Measurements from ENCODE around the gene UQCR11.
A peak's percentile ranks its signal among the peaks of the same experiment; 100 is the strongest.
"Not testable (repeated sequence)": the region's sequence is repeated elsewhere in the genome, so short reads cannot be mapped to it uniquely, and the experiment has no call there.

The UQCR11 gene

GRCh38 chr19:1644070-1644469 is 38.8 kb upstream of the UQCR11 start:
- H3K27ac ChIP-seq: 0 out of 2 replicates have a peak overlapping the region, but pooled peaks have one; percentile 31
- TF ChIP-seq POLR2AphosphoS5 (IDR thresholded peaks at IDR 0.05; ENCODE audit: borderline replicate concordance, low read depth, low read length): no peak
- TF ChIP-seq EZH2 (IDR thresholded peaks at IDR 0.05): no peak
- no peak for TF ChIP-seq FOXP2 (optimal IDR thresholded peaks at IDR 0.05; ENCODE audit: control extremely low read depth, extremely low read length, insufficient read depth)
- H3K4me3 ChIP-seq: no peak overlapping the region
- H3K36me3 ChIP-seq (ENCODE audit: insufficient read depth, low read length): peaks cover 99% of the 10 kb centered on the region
- no peak overlapping the region for H3K9ac ChIP-seq (ENCODE audit: insufficient read length)
- DNase-seq (ENCODE audit: low read depth, low spot score): no peak
- H3K9me3 ChIP-seq (ENCODE audit: low read depth, low read length): no peaks in the 10 kb centered on the region

- H3K9ac ChIP-seq (ENCODE audit: insufficient read length); DNase-seq (ENCODE audit: low read depth, low spot score): not testable (repeated sequence)
- peaks cover 99% of the 10 kb centered on the region for H3K36me3 ChIP-seq (ENCODE audit: insufficient read depth, low read length)
Observed at GRCh38 chr19:1640893-1641448, 35.7 kb upstream of the UQCR11 start.

GRCh38 chr19:1636325-1637236 is 31.3 kb upstream of the UQCR11 start:
- Histone ChIP-seq H3K9me3 (ENCODE audit: low read depth, low read length) (no peaks in the 10 kb centered on the region), H3K4me3 (no peak overlapping the region), H3K27ac (no peak overlapping the region), H3K9ac (ENCODE audit: insufficient read length) (no peak overlapping the region), H3K36me3 (ENCODE audit: insufficient read depth, low read length) (peaks cover 96% of the 10 kb centered on the region)
- DNase-seq (ENCODE audit: low read depth, low spot score): no peak
- TF ChIP-seq POLR2AphosphoS5 (IDR thresholded peaks at IDR 0.05; ENCODE audit: borderline replicate concordance, low read depth, low read length) (no peak), FOXP2 (optimal IDR thresholded peaks at IDR 0.05; ENCODE audit: control extremely low read depth, extremely low read length, insufficient read depth) (no peak), EZH2 (IDR thresholded peaks at IDR 0.05) (no peak)

More at GRCh38 chr19:1640893-1641448, 35.7 kb upstream of the UQCR11 start:
- peak overlapping the region; percentile 64; the same call in 1 of the 2 replicates for H3K27ac ChIP-seq
- not testable (repeated sequence) for H3K4me3 ChIP-seq; H3K9me3 ChIP-seq (ENCODE audit: low read depth, low read length)

GRCh38 chr19:1634938-1635243 is 29.6 kb upstream of the UQCR11 start:
- peaks cover 83% of the 10 kb centered on the region for H3K36me3 ChIP-seq (ENCODE audit: insufficient read depth, low read length)
- TF ChIP-seq FOXP2 (optimal IDR thresholded peaks at IDR 0.05; ENCODE audit: control extremely low read depth, extremely low read length, insufficient read depth): no peak
- no peak for TF ChIP-seq POLR2AphosphoS5 (IDR thresholded peaks at IDR 0.05; ENCODE audit: borderline replicate concordance, low read depth, low read length)
- TF ChIP-seq EZH2 (IDR thresholded peaks at IDR 0.05): no peak

GRCh38 chr19:1634242-1634937 is 29.1 kb upstream of the UQCR11 start:
- Histone ChIP-seq H3K4me3 (no peak overlapping the region), H3K36me3 (ENCODE audit: insufficient read depth, low read length) (peaks cover 78% of the 10 kb centered on the region), H3K9ac (ENCODE audit: insufficient read length) (no peak overlapping the region), H3K27ac (no peak overlapping the region), H3K9me3 (ENCODE audit: low read depth, low read length) (no peaks in the 10 kb centered on the region)
- DNase-seq (ENCODE audit: low read depth, low spot score): no peak
- TF ChIP-seq FOXP2 (optimal IDR thresholded peaks at IDR 0.05; ENCODE audit: control extremely low read depth, extremely low read length, insufficient read depth) (no peak), POLR2AphosphoS5 (IDR thresholded peaks at IDR 0.05; ENCODE audit: borderline replicate concordance, low read depth, low read length) (no peak), EZH2 (IDR thresholded peaks at IDR 0.05) (no peak)

More at GRCh38 chr19:1634938-1635243, 29.6 kb upstream of the UQCR11 start:
- no peaks in the 10 kb centered on the region for H3K9me3 ChIP-seq (ENCODE audit: low read depth, low read length)
- H3K27ac ChIP-seq: no peak overlapping the region
- no peak overlapping the region for H3K9ac ChIP-seq (ENCODE audit: insufficient read length)
- no peak overlapping the region for H3K4me3 ChIP-seq
- no peak for DNase-seq (ENCODE audit: low read depth, low spot score)

- Histone ChIP-seq H3K4me3 (no peak overlapping the region), H3K9ac (ENCODE audit: insufficient read length) (no peak overlapping the region), H3K27ac (no peak overlapping the region), H3K36me3 (ENCODE audit: insufficient read depth, low read length) (peaks cover 68% of the 10 kb centered on the region), H3K9me3 (ENCODE audit: low read depth, low read length) (no peaks in the 10 kb centered on the region)
- DNase-seq (ENCODE audit: low read depth, low spot score): no peak
- no peak for TF ChIP-seq FOXP2 (optimal IDR thresholded peaks at IDR 0.05; ENCODE audit: control extremely low read depth, extremely low read length, insufficient read depth)
- no peak for TF ChIP-seq POLR2AphosphoS5 (IDR thresholded peaks at IDR 0.05; ENCODE audit: borderline replicate concordance, low read depth, low read length)
- TF ChIP-seq EZH2 (IDR thresholded peaks at IDR 0.05): no peak
Observed at GRCh38 chr19:1633269-1633826, 28.1 kb upstream of the UQCR11 start.

- no peak for DNase-seq (ENCODE audit: low read depth, low spot score)
- Histone ChIP-seq H3K9ac (ENCODE audit: insufficient read length) (no peak overlapping the region), H3K4me3 (no peak overlapping the region), H3K36me3 (ENCODE audit: insufficient read depth, low read length) (peaks cover 61% of the 10 kb centered on the region), H3K9me3 (ENCODE audit: low read depth, low read length) (no peaks in the 10 kb centered on the region), H3K27ac (no peak overlapping the region)
- TF ChIP-seq POLR2AphosphoS5 (IDR thresholded peaks at IDR 0.05; ENCODE audit: borderline replicate concordance, low read depth, low read length) (no peak), FOXP2 (optimal IDR thresholded peaks at IDR 0.05; ENCODE audit: control extremely low read depth, extremely low read length, insufficient read depth) (no peak), EZH2 (IDR thresholded peaks at IDR 0.05) (no peak)
Observed at GRCh38 chr19:1632462-1633268, 27.4 kb upstream of the UQCR11 start.

Measured in SK-N-MC (cell line).